GM19468 (cell line): ENCODE measurements around the gene ABCA2.
A peak's percentile ranks its signal among the peaks of the same experiment; 100 is the strongest.

Source experiments
- ATAC-seq: cut with Tn5 transposase; IDR thresholded peaks from one replicate; pipeline ENCODE4 v1.9.1; 2021; ENCODE audit warnings: mild to moderate bottlenecking, moderate library complexity, moderate number of reproducible peaks; ENCODE audit not compliant: unreplicated experiment; ENCODE audit errors: extremely low read depth

Gene ABCA2

DNA sequence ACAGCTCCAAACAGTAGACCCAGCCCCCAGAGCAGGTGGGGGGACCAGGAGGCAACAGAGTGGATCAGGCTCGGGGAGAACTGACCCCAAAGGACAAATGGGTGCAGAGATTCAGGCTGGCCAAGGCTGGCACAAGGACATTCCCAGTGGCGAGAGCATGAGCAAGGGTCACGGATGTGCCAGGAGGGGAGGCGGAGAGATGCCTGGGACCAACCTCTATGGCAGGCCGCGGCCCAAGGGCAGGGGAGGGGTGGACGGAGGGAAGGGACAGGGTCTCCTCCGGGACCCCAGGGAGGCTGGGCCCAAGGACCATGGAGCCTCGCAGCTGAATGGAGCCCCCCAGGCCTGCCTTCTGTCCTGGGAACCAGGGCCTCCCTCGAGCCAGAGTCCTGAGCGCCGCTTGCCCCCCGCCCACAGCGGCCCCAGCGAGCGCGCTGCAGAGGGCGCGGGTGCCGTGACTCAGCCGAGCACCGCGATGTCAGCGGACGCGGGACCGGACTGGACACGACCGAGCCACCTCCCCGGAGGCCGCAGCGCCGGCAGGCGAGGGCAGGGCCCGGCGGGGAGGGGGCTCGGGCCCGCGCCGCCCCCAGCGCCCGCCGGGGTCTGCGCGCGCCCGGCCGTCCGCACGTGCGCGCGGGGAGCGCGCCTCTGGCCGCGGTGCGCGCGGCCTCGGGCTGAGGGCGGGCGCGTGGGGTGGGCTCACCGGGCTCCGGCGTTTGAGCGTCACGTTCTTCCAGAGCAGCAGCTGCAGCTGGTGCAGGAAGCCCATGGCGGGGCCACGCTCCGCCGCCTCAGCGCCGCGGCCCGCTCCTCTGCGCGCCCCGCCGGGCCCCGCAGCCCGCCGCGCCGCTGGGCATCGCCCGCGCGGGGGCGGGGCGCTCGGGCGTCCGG, at the start of gene ABCA2:
Gene ABCA2 (minus strand): TSS at position 869 of the 894 bp plus-strand sequence. CDS start 97 bp downstream, at position 772.
- no peak for ATAC-seq

GRCh38 chr9:137077010-137077747, 49.1 kb upstream of the ABCA2 start, which contains the start of gene UAP1L1:
Gene UAP1L1 (plus strand): TSS chr9:137077517. CDS start chr9:137077533, 16 bp downstream.
- no peak for ATAC-seq

- ATAC-seq: no peak
These were observed 48.6 kb upstream of the ABCA2 start for GRCh38 chr9:137076636-137077009.

- ATAC-seq: no peak
These were observed 47.3 kb upstream of the ABCA2 start for GRCh38 chr9:137075275-137075775.

GRCh38 chr9:137074657-137075274, 46.7 kb upstream of the ABCA2 start:
- no peak for ATAC-seq

DNA sequence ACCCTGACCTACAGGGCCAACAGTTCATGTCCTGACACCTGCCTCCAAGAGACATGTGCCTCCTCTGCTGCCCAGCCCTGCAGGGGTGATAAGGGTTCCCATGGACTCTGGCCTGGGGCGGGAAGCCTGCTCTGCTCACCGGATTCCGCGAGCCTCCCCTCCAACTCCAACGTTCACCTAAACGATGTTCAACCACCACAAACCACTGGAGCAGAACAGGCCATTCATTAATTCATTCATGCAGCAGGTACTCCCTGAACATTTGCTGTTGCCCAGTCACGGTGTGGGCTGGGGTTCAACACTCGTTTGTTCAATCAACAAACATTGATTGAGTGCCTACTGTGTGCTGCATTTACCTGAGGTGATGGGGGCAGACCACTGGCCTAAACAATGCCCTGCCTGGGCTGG, 46.0 kb upstream of the ABCA2 start:
- ATAC-seq: no peak

- no peak for ATAC-seq
These were observed 43.2 kb upstream of the ABCA2 start for GRCh38 chr9:137071282-137071681.

DNA sequence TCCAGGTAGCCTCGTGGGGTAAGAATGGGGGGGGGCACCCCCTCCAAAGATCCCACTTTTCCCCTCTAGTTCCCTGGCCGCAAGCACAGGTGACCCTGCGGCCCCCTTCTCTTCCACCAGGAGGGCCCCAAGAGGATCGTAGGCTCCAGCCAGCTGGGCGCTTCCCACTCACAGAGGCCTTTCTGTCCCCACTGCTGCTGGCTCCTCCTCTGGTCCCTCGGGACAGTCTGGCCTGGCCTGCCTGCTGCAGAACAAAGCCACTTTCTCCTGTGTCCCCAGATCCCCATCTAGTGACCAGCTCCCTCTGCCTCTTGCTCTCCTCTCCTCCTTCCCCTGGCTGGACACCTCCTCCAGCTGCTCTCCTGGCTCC, 42.9 kb upstream of the ABCA2 start:
- ATAC-seq: no peak

DNA sequence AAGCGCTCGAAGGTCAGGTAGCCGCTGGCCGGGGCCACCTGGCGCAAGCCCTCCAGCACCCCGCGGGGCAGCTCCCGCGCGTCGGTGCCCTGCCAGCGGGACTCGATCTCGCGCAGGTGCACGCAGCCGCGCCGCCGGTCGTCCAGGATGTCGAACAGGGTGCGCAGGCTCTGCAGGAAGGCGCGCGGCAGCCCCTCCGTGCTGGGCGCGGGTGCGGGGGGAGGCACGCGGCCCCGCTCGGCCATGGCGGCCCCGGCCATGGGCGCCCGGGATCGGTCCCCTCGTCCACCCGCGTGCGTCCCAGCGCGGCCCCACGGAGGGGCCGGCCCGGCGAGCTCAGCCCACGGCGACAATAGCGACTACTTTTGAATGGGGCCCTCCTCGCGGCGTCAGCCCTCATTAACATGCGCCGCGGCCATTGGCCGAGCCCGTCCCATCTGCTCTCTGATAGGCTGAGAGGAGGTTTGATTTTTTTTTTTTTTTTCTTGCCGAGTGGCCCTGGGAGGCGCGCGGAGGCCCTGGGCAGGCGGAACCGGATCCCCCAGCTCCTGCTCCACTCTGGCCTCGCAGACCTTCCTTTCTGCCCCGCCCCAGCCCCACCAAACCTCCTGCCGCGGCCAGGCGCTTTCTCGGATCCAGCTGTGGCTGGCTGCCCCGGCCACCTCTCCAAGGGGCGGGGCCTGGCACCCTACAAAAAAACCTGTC, 42.3 kb upstream of the ABCA2 start, which contains the start of gene SAPCD2:
Gene SAPCD2 (minus strand): TSS at position 357 of the 705 bp plus-strand sequence. CDS start 97 bp downstream, at position 260.
- peak; percentile 64 for ATAC-seq

DNA sequence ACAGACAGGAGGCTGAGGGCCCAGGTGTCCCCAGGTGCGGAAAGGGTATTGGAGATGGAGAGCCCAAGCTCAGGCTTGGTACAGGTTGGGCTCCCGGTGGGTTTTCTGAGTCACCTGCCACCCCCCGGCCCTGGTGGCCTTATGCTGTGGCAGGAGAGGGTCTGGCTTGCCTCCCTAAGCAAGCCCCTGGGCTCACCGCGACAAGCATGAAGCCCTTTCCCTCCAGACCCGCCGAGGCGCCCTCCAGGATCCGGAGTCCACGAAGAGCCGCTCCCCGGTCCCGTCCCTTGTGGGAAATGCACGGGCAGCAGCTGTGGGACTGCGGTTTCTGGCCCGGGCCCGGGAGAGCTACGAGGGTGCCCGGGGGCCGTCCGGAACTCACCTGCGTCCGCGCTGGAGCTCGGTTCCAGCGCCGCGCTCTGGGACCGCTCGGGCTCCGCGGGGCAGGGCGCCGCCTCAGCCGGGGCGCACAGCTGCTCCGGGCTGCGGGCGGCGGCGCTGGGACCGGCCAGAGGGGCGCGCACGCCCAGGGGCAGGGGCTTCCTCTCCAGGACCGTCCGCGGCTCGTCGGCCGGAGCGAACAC, 41.6 kb upstream of the ABCA2 start:
- no peak for ATAC-seq

- no peak for ATAC-seq
These were observed 40.8 kb upstream of the ABCA2 start for GRCh38 chr9:137068539-137069507.

DNA sequence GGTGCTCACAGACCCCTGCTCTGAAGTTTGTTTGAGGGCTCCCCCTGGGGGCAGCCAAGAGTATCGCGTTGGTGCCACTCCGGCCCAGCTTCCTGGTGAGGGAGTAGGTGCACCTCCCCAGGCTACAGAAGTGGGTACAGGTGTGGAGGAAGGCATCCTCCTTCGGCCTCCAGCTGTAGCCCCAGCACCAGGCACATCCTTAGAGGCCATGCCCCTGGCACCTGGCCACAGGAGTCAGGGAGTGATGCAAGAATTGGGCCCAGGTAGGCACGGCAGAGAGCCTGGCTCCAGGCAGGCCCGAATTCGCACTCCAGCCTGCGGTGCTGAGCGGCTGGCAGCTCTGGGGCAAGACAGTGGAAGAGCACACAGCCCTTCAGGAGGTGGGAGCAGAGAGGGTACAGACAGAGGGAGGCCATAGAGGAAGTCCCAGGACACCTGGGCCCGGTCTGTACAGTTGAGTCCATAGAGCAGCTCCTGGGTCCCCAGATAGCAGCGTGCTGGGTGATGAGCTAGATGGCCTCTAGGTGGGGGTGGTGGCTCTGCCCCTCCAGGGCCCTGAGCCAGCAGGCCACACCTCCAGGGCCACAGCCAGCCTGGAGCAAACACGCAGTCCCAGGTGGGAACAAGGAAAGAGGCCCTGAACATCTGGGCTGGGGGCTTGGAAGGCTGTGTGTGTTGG, 40.0 kb upstream of the ABCA2 start:
- ATAC-seq: no peak

DNA sequence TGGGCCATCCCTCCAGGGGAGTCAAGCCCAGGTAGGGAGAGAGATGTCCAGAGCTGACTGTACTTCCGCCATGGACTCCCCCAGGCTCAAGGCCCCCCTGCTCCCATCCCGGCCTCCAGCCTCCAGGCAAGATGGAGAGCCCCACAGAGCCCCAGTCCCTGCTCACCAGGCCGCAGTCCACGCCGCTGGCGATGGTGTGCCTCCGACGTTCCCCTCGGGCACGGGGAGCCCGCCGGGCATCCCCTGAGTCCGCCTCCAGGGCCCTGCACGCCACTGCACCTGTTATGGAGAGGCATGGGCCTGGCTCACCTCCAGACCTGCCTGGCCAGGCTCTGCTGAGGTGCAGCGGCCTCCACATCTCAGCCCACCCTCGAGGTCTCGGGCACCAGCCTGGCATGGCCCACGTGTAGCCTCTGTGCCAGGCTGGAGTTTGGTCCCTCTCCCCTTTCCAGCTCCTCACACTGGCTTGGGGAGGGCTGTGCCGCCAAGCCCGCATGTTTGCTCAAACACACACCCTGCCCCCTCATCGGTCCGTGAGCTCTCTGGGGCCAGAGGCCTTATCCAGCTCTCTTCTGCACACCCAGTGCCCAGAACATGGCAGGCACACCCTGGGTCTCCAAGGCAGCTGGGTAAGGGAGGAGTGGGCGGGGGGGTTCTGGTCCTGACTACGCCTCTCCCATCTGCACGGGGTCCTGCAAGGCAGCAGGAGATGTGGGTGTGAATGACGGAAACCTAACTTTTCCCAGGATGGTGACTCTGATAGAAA, 38.2 kb upstream of the ABCA2 start:
- ATAC-seq: no peak

- no peak for ATAC-seq
These were observed 37.4 kb upstream of the ABCA2 start for GRCh38 chr9:137065336-137065967.

GRCh38 chr9:137064880-137065164, 36.8 kb upstream of the ABCA2 start:
- no peak for ATAC-seq

GRCh38 chr9:137064027-137064879, 36.2 kb upstream of the ABCA2 start:
- no peak for ATAC-seq
